H1 (cell line): ENCODE results near the gene FBN3. TPM values are rescaled to one million over a fixed set of nuclear protein-coding genes. Genes with fewer than 3 reads are reported as not detected.

Experiments
- CTCF ChIA-PET: fragments of 300-600 bp; sonication (Branson Sonifier 250); formaldehyde crosslinking; loops from one replicate; lab custom pipeline; 2021; ENCODE audit not compliant: partially characterized antibody; lab: Charles Lee
- POLR2A ChIA-PET: fragments of 300-600 bp; sonication (Branson Sonifier 250); formaldehyde crosslinking; loops from one replicate; lab custom pipeline; 2021; ENCODE audit warnings: inconsistent platforms; ENCODE audit not compliant: partially characterized antibody; lab: Charles Lee
- DNase-seq, 2 experiments: peaks; one replicate each; pipeline versions ENCODE4 v3.0.0 to v3.0.0-alpha.2; 2010 to 2022; ENCODE audit warnings: low spot score in 2 of 2, low read depth in 1 of 2, mixed read lengths in 1 of 2
- FAIRE-seq: peaks from 2 replicates; lab custom pipeline; 2011; peaks lifted over from hg19 to GRCh38; lab: Jason Lieb, UNC
- H2AFZ ChIP-seq: 2 replicates; pipeline ENCODE4 v1.8.1; 2012; ENCODE audit warnings: low read length, inconsistent platforms
- H2AK5ac ChIP-seq: 2 replicates; pipeline ENCODE4 v1.6.1; 2013; ENCODE audit warnings: low read depth, low read length
- H2BK120ac ChIP-seq: replicated peaks from 2 replicates; pipeline ENCODE3; 2013; ENCODE audit warnings: low read depth, low read length, inconsistent platforms
- H2BK12ac ChIP-seq: 2 replicates; pipeline ENCODE4 v1.6.1; 2013; ENCODE audit warnings: low read depth, low read length
- H2BK15ac ChIP-seq: 2 replicates; pipeline ENCODE4 v1.6.1; 2013; ENCODE audit warnings: low read length
- H2BK20ac ChIP-seq: 2 replicates; pipeline ENCODE4 v1.6.1; 2013; ENCODE audit warnings: low read length
- H2BK5ac ChIP-seq: 2 replicates; pipeline ENCODE4 v1.6.1; 2013; ENCODE audit warnings: low read depth, low read length
- H3K14ac ChIP-seq: 2 replicates; pipeline ENCODE4 v1.6.1; 2013; ENCODE audit warnings: inconsistent platforms; ENCODE audit not compliant: insufficient read length
- H3K18ac ChIP-seq: 2 replicates; pipeline ENCODE4 v1.6.1; 2013; ENCODE audit warnings: low read length; ENCODE audit errors: extremely low read depth
- H3K23ac ChIP-seq: 2 replicates; pipeline ENCODE4 v1.6.1; 2013; ENCODE audit warnings: inconsistent platforms; ENCODE audit not compliant: insufficient read length
- H3K23me2 ChIP-seq: 2 replicates; pipeline ENCODE4 v1.6.1; 2013; ENCODE audit warnings: low read depth, low read length
- H3K27ac ChIP-seq: 2 replicates; pipeline ENCODE4 v1.6.1; 2011; ENCODE audit warnings: low read depth, low read length, inconsistent platforms
- H3K27me3 ChIP-seq, 4 experiments: replicated peaks in 1 of 4; 1 replicate in 1 of 4; 2 replicates in 3 of 4; pipeline versions ENCODE4 v1.6.1 to v1.8.1; 2011 to 2013; ENCODE audit warnings: low read length in 3 of 4, mild to moderate bottlenecking in 3 of 4, inconsistent platforms in 2 of 4, mixed read lengths in 2 of 4, moderate library complexity in 1 of 4; ENCODE audit not compliant: control insufficient read depth in 3 of 4, insufficient read depth in 3 of 4; ENCODE audit errors: extremely low read depth in 1 of 4
- H3K36me3 ChIP-seq, 4 experiments: 2 replicates each; pipeline versions ENCODE4 v1.6.1 to v1.8.1; 2011 to 2013; ENCODE audit warnings: mild to moderate bottlenecking in 4 of 4, low read length in 3 of 4, moderate library complexity in 2 of 4, control low read depth in 1 of 4, inconsistent platforms in 1 of 4; ENCODE audit not compliant: insufficient read depth in 4 of 4, control insufficient read depth in 2 of 4
- H3K4ac ChIP-seq: replicated peaks from 2 replicates; pipeline ENCODE3; 2013; ENCODE audit warnings: low read length, low read depth, mixed read lengths, inconsistent platforms; ENCODE audit not compliant: insufficient read length
- H3K4me1 ChIP-seq, 4 experiments: replicated peaks in 1 of 4; 1 replicate in 1 of 4; 2 replicates in 3 of 4; pipeline versions ENCODE4 v1.6.1 to v1.8.1; 2011 to 2013; ENCODE audit warnings: low read length in 3 of 4, inconsistent platforms in 2 of 4, mixed read lengths in 1 of 4; ENCODE audit not compliant: insufficient read depth in 4 of 4, control insufficient read depth in 3 of 4
- H3K4me2 ChIP-seq, 2 experiments: 2 replicates each; pipeline versions ENCODE4 v1.6.1 to v1.8.1; 2011 to 2013; ENCODE audit warnings: low read depth in 2 of 2, low read length in 2 of 2, control low read depth in 1 of 2, inconsistent platforms in 1 of 2, mild to moderate bottlenecking in 1 of 2; ENCODE audit not compliant: insufficient read depth in 1 of 2
- H3K4me3 ChIP-seq, 4 experiments: fragments of 200-600, 300-600 bp in 1 of 4; sonication (generic), shearing (Covaris generic), sonication (Bioruptor Twin) in 1 of 4; 2 replicates each; pipeline versions ENCODE4 v1.5.1 to v1.8.1; 2011 to 2016; ENCODE audit warnings: low read length in 4 of 4, low read depth in 3 of 4, control low read depth in 2 of 4, inconsistent platforms in 2 of 4, mild to moderate bottlenecking in 2 of 4, mixed read lengths in 1 of 4, moderate library complexity in 1 of 4; ENCODE audit not compliant: insufficient read depth in 2 of 4; ENCODE audit errors: extremely low read depth in 1 of 4
- H3K56ac ChIP-seq: replicated peaks from 2 replicates; pipeline ENCODE3; 2013; ENCODE audit warnings: low read depth, mild to moderate bottlenecking, mixed read lengths, low read length, inconsistent platforms; ENCODE audit not compliant: insufficient read length
- H3K79me1 ChIP-seq: 2 replicates; pipeline ENCODE4 v1.6.1; 2013; ENCODE audit warnings: low read depth, low read length, control low read depth
- H3K79me2 ChIP-seq, 2 experiments: 2 replicates each; pipeline versions ENCODE4 v1.6.1 to v1.8.1; 2012 to 2013; ENCODE audit warnings: low read length in 2 of 2, mild to moderate bottlenecking in 2 of 2, inconsistent platforms in 1 of 2; ENCODE audit not compliant: insufficient read depth in 2 of 2, control insufficient read depth in 1 of 2
- H3K9ac ChIP-seq, 4 experiments: replicated peaks in 1 of 4; 1 replicate in 1 of 4; 2 replicates in 3 of 4; pipeline versions ENCODE4 v1.6.1 to v1.8.1; 2011 to 2013; ENCODE audit warnings: low read depth in 3 of 4, low read length in 3 of 4, control low read depth in 2 of 4, mild to moderate bottlenecking in 2 of 4, moderate library complexity in 2 of 4, inconsistent platforms in 1 of 4; ENCODE audit errors: extremely low read depth in 1 of 4
- H3K9me3 ChIP-seq, 2 experiments: 2 replicates each; pipeline versions ENCODE4 v1.6.1 to v1.8.1; 2012 to 2013; ENCODE audit warnings: mild to moderate bottlenecking in 2 of 2, moderate library complexity in 2 of 2, control low read depth in 1 of 2, inconsistent platforms in 1 of 2, low read depth in 1 of 2, low read length in 1 of 2, mixed read lengths in 1 of 2; ENCODE audit not compliant: insufficient read depth in 2 of 2
- H4K20me1 ChIP-seq, 2 experiments: replicated peaks in 1 of 2; 2 replicates each; pipeline versions ENCODE3 to v1.8.1; 2011 to 2013; ENCODE audit warnings: inconsistent platforms in 2 of 2, low read length in 2 of 2, mild to moderate bottlenecking in 1 of 2; ENCODE audit not compliant: insufficient read depth in 2 of 2, control insufficient read depth in 1 of 2
- H4K5ac ChIP-seq: 2 replicates; pipeline ENCODE4 v1.6.1; 2013; ENCODE audit warnings: low read length, low read depth, mixed read lengths, inconsistent platforms; ENCODE audit not compliant: insufficient read length
- H4K8ac ChIP-seq: 2 replicates; pipeline ENCODE4 v1.8.0; 2013; ENCODE audit warnings: mild to moderate bottlenecking, moderate library complexity, low read length, inconsistent platforms; ENCODE audit not compliant: insufficient read depth; ENCODE audit errors: extremely low read depth
- H4K91ac ChIP-seq: replicated peaks from 2 replicates; pipeline ENCODE3; 2013; ENCODE audit warnings: low read length, mixed read lengths, inconsistent platforms; ENCODE audit not compliant: insufficient read length
- ASH2L ChIP-seq: fragments of 200-600, 300-600 bp; sonication (generic); IDR thresholded peaks from one replicate; pipeline ENCODE4 v1.7.1; 2017; ENCODE audit warnings: low read length
- BACH1 ChIP-seq: IDR thresholded peaks from 2 replicates; pipeline ENCODE4 v1.6.1; 2012; ENCODE audit warnings: low read length, improper control_type of control experiment
- CEBPB ChIP-seq: IDR thresholded peaks from 2 replicates; pipeline ENCODE4 v1.6.1; 2012; ENCODE audit warnings: low read depth, low read length
- CHD2 ChIP-seq: IDR thresholded peaks from 2 replicates; pipeline ENCODE4 v1.6.1; 2012; ENCODE audit warnings: low read length, improper control_type of control experiment
- RFX5 ChIP-seq: IDR thresholded peaks from 2 replicates; pipeline ENCODE4 v1.6.1; 2011; ENCODE audit warnings: low read depth, low read length, improper control_type of control experiment, borderline replicate concordance
- YY1 ChIP-seq: IDR thresholded peaks from 2 replicates; pipeline ENCODE4 v1.6.1; 2011; ENCODE audit warnings: low read depth, mild to moderate bottlenecking, low read length
- WGBS, 2 experiments: shearing (Covaris generic) in 1 of 2; methylation state at CpG; one replicate each; pipeline versions ENCODE4 v1.1.6 to v1.1.7; 2013 to 2015; ENCODE audit warnings: low lambda C conversion rate in 2 of 2, mixed read lengths in 2 of 2, inconsistent platforms in 1 of 2, low coverage in 1 of 2, missing lambda C conversion rate in 1 of 2; ENCODE audit not compliant: insufficient replicate concordance in 2 of 2, insufficient coverage in 1 of 2, insufficient read length in 1 of 2; ENCODE audit errors: extremely low coverage in 1 of 2, missing lambda C conversion rate in 1 of 2; 5-methylcytosine and 5-hydroxymethylcytosine counted together
- polyA plus RNA-seq, 7 experiments: library from polyadenylated mRNA; depleted of rRNA in 3 of 7; stranded (reverse) in 5 of 7; unstranded in 2 of 7; fragments of >200 nt in 5 of 7; fragments of 200-250 nt in 2 of 7; gene quantifications; 1 replicate in 5 of 7; 2 replicates in 1 of 7; 4 replicates in 1 of 7; pipeline versions ENCODE4 v1.2.1 to v1.2.3, GENCODE V29; 2011 to 2013; ENCODE audit warnings: missing spikeins in 2 of 7, mixed read lengths in 2 of 7
- total RNA-seq: library from RNA; stranded (reverse); fragmentation: NEBNext Ultra II Directional; extraction: Animal tissue kit (Norgen Biotek cat#: 25700); gene quantifications from 2 replicates; pipeline ENCODE4 v1.2.1, GENCODE V29; 2021

FBN3 gene
- total and polyA plus RNA-seq, 2 of the 8 experiments (the other 6 are each of a cell fraction or from before 2014, with no cell fraction given): 37.1 to 38.7 TPM

- H2BK15ac ChIP-seq: no peak overlapping the region
- POLR2A ChIA-PET: interaction anchor here (0.7 to 1.7 kb wide), 3 partner anchors 10 to 82 kb away, joined by 3 to 7 read pairs (median 3); no protein-coding TSS in a partner anchor
These were observed 106.5 kb downstream of the FBN3 start for GRCh38 chr19:8042900-8043299.

More at GRCh38 chr19:8042900-8043299, 106.5 kb downstream of the FBN3 start:
- Histone ChIP-seq H2AK5ac (no peak overlapping the region), H2BK12ac (no peak overlapping the region), H3K56ac (no peak overlapping the region), H4K91ac (no peak overlapping the region), H3K9me3 (no peaks in the 10 kb centered on the region), H2BK5ac (no peak overlapping the region), H3K79me1 (no peaks in the 10 kb centered on the region), H3K27me3 (peaks cover 0 to 2% (median 0%) of the 10 kb centered on the region in 4 experiments; a peak in 1 of 7 replicates), H3K4me1 (no peaks in the 10 kb centered on the region), H4K8ac (no peak overlapping the region), H3K27ac (no peak overlapping the region), H3K9ac (no peak overlapping the region), H3K36me3 (no peaks in the 10 kb centered on the region), H3K4me2 (no peak overlapping the region), H2BK120ac (no peak overlapping the region), H4K20me1 (no peaks in the 10 kb centered on the region), H3K23me2 (no peaks in the 10 kb centered on the region), H2AFZ (no peak overlapping the region), H3K14ac (no peak overlapping the region), H3K23ac (no peak overlapping the region), H3K79me2 (no peaks in the 10 kb centered on the region), H4K5ac (no peak overlapping the region), H2BK20ac (no peak overlapping the region), H3K4me3 (no peak overlapping the region), H3K4ac (no peak overlapping the region), H3K18ac (no peak overlapping the region)
- DNase-seq (no peak), FAIRE-seq (no peak)
- CTCF ChIA-PET: interaction anchor here (0.6 to 4.4 kb wide), 5 partner anchors 13 to 127 kb away, joined by 3 to 21 read pairs (median 3); no protein-coding TSS in a partner anchor
- WGBS, 2 experiments: 99% methylated on average over 9 of the region's 9 CpGs; no CpG with 5 or more reads in 1 of the 2 experiments
- TF ChIP-seq BACH1 (no peak), CEBPB (no peak), RFX5 (no peak), YY1 (no peak), CHD2 (no peak), ASH2L (no peak)
